ENCODE measurements around the gene ETNPPL. TPM values are rescaled to one million over a fixed set of nuclear protein-coding genes. Genes with fewer than 3 reads are reported as not detected.

ETNPPL gene
- total RNA-seq (2014; rRNA removed; shearing (Covaris generic); ENCODE audit: low replicate concordance) = not detected in 2 replicates

DNA sequence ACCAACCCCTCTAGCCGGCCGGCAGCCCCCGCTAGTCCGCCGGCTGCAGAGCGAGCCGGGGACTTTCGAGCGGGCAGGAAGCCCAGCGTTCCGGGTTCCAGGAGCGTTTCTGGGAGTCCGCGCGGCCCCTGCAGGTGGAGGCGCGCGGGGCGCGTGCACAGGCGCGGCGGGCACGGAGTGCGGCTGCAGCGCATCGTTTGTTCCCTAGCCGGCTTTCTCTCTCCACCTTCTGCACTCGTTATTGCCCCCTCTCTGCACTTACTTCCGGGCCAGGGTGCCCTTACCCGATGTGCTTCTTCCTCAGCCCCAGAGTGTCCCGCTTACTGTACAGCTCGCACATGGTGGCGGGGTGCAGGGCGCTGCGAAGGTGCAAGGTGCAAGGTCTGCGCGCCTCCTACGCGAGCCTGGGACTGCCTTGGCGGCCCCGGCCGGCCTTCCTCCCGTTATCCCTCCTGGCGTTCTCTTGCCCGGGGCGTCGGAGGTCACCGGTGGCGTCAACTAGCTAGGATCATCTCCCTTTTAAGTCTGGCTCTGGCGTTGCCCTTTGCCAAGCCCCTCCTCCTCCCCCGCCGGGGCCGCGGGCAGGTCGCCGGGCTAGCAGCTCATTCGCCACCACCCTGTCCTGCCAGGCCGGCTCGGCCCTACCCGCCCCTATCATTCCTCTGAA is at the start of gene ETNPPL:
TSS of gene ETNPPL (minus strand) at position 495 of the 667 bp plus-strand sequence. CDS start at position 340, 155 bp downstream.
- DNase-seq (ENCODE audit: low read depth) = peak; percentile 13
- in situ Hi-C loops (cut with HindIII; ENCODE audit: low pct_unique_long_range_greater_than_20kb, low sequenced_read_pairs) = no loop called here

DNA sequence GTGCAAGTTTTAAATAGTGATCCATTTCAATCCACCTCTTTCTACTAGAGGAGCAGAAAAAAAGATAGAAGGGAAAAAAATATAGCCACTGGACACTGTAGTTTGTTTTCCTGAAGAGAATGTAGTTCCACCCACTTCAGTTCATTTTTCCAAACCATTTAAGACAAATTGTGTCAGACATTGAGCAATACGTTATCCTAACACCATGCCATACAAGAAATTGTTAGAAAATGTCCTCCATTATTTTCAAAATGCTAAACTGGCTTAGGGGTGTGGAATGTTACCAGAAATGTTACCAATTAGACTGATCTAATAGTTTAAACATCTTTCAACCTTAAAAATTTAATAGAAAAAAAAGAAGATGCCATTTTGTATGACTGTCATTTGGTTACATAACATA is 48.6 kb upstream of the ETNPPL start:
- no peak for DNase-seq (ENCODE audit: low read depth)
- in situ Hi-C loops (cut with HindIII; ENCODE audit: low pct_unique_long_range_greater_than_20kb, low sequenced_read_pairs) = no loop called here

DNA sequence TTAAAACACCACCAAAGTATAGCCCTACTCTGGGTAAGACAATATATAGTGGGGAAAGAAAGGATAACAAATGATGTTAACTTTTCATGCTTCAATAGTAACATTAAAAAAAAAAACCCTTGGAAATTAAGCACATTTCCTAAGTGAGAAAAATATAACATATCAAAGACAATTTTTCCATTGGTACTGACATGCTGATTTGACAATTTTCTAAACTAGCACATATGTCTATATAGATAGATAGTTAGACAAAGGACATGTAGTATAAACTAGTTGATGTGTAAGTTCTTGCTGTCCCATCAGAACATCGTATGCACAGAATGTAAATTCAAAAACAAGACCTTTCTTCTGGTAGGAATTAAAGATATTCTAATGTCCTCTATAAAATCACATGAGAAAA is 47.2 kb upstream of the ETNPPL start:
- in situ Hi-C loops (cut with HindIII; ENCODE audit: low pct_unique_long_range_greater_than_20kb, low sequenced_read_pairs) = no loop called here
- DNase-seq (ENCODE audit: low read depth) = no peak

DNA sequence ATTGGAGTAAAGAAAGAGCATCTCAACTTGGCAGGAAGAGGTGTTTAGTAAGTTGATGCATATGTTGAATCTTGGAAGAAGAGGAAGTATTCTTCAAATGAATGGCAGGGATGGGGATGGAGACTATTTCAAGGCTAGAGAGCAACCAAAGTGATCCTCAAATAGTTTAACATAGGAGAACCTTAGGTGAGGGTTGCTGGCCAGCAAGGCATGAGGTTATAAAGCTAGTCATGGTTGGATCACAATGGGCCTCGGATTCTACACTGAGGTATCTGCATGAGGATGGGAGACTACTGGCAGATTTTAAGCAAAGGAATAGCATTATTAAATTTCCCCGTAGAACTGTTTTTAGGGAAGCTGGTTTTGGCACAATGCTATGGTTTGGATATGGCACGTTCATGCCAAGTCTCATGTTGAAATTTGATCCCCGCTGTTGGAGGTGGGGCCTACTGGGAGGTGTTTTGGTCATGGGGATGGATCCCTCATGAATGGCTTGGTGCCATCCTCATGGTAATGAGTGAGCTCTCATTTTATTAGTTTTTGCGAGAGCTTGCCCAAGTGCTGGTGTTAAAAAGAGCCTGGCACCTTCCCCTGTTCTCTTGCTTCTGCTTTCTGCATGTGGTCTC is 41.9 kb upstream of the ETNPPL start:
- in situ Hi-C loops (cut with HindIII; ENCODE audit: low pct_unique_long_range_greater_than_20kb, low sequenced_read_pairs) = no loop called here
- no peak for DNase-seq (ENCODE audit: low read depth)

DNA sequence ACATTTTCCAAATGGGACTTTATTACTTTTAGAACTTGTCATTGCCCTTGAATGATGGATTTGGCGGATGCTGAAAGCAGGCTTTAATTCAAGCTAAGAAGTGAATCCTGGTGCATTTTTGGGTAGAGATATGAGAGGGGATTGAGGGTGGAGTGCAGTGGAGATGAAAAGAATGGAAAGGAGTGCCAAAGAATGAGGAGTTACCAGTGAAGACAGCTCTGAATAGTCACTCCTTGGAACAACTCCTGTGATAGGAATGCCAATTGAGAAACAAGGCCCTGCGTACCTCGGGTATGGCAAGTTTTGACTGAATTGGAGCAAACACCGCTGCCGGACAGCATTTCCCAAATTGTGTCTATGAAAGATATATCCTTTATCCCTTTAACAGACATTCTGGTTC is 36.5 kb upstream of the ETNPPL start:
- in situ Hi-C loops (cut with HindIII; ENCODE audit: low pct_unique_long_range_greater_than_20kb, low sequenced_read_pairs) = no loop called here

DNA sequence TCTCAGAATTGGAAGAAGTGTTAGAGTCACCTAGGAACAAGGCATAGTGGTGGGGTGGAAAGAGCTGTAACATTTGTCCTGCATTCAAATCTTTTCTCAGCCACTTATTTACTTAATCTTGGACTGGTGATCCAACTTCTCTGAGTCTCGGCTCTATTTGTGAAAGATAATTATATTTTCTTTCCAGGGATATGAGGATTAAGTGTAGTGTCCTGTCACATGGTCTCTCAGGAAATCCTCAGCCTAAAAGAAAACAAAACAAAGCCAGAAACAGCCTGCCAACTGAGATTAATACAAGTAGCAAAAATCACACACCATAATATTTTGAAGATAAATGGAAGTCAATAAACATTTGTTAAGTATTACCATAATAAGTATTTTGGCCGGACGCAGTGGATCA is 33.3 kb upstream of the ETNPPL start:
- DNase-seq (ENCODE audit: low read depth) = no peak
- in situ Hi-C loops (cut with HindIII; ENCODE audit: low pct_unique_long_range_greater_than_20kb, low sequenced_read_pairs) = no loop called here

More for the DNA sequence above, 36.5 kb upstream of the ETNPPL start:
- DNase-seq (ENCODE audit: low read depth) = no peak

DNA sequence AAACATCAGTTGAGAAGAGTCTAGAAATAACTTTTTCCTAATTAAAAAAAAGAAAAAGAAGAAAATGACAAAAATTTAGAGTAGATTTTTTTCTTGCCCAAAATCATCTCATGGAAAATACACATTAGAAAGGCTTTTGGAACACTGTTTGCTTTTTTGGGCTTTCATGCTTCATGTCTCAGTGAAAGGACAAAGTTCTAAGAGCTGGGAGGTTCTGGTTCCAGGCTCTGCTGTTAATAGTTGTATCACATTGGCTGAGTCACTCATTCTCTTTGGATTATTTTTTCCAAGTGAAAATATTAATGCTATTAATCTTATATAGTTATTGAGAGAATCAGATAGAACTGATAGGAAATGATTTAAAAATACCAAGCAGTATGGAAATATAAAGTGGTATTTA is 32.9 kb upstream of the ETNPPL start:
- in situ Hi-C loops (cut with HindIII; ENCODE audit: low pct_unique_long_range_greater_than_20kb, low sequenced_read_pairs) = no loop called here

DNA sequence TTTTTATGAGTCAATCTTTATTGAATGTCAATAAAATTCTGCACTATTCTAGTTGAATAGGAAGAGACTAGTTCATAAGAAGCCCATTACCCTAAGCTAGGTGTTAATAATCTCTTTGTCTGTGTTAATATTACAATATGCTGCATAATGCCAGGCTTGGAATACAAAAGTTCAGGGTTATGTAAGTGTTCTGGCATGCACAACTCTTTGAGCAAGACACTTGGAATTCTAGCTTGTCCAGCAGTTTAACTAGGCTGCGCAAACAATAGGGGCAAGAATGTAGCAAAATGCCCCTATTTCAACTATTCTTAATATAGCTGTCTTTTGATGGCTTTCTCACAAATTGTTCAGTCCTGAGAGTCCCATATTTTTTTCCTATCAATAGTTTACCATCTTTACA is 31.3 kb upstream of the ETNPPL start:
- DNase-seq (ENCODE audit: low read depth) = no peak
- in situ Hi-C loops (cut with HindIII; ENCODE audit: low pct_unique_long_range_greater_than_20kb, low sequenced_read_pairs) = no loop called here

More for the DNA sequence above, 32.9 kb upstream of the ETNPPL start:
- DNase-seq (ENCODE audit: low read depth) = no peak

DNA sequence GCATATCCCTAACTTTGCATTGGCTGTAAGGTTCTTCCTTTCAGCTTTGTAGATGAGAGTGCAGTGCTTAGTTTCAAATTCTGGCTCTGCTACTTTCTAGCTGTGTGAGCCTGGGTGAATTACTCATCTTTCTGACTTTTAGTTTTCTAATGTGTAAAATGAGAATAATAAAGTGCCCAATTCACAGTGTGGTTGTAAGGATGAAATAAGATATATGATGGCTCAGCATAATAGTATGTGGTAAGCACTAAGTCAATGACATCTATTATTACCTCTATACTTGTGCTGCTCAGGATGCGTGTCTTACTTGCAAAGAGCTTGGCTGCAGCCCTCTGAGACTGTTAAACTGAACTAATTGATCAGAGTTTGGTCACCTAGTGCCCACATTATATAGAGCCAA is 30.6 kb upstream of the ETNPPL start:
- in situ Hi-C loops (cut with HindIII; ENCODE audit: low pct_unique_long_range_greater_than_20kb, low sequenced_read_pairs) = no loop called here
- no peak for DNase-seq (ENCODE audit: low read depth)

DNA sequence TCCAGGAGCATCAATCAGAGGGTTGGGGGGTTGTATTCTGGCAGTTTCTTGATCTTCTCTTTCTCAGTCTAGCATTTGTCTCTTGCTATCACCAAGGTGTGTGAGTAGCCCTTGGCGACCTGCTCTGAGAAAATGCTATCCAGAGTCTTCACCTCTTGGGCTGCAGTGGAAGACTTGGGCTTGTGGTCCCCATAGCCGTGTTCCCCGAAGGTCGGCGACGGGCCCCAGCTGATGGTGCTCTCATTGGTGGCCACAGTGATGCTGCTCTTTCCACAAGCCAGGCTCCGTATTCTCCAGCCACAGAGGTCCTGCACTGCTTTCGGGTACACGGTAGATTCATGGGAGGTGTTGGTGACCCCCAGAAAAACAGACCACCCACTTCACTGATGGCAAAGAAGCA is 25.9 kb upstream of the ETNPPL start:
- DNase-seq (ENCODE audit: low read depth) = no peak
- in situ Hi-C loops (cut with HindIII; ENCODE audit: low pct_unique_long_range_greater_than_20kb, low sequenced_read_pairs) = no loop called here

DNA sequence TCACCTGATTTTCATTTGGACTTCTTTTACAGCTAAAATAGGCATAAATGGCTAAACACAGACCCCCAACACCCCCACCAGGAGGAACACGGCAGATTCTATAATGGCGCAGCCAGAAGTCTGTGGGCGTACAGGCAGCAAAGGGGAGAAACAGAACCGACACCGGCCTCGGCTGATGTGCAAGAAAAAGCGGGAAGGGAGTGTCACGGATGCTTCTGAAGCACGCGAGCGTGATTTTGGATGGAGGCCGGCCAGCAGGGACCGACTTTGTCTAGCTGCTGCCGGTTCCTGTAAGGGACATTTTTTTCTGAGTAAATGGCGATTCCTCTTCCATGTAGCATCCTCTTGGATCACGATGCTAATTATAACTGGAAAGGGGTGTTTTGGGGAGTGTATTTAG is 24.9 kb upstream of the ETNPPL start:
- in situ Hi-C loops (cut with HindIII; ENCODE audit: low pct_unique_long_range_greater_than_20kb, low sequenced_read_pairs) = no loop called here
- DNase-seq (ENCODE audit: low read depth) = no peak

DNA sequence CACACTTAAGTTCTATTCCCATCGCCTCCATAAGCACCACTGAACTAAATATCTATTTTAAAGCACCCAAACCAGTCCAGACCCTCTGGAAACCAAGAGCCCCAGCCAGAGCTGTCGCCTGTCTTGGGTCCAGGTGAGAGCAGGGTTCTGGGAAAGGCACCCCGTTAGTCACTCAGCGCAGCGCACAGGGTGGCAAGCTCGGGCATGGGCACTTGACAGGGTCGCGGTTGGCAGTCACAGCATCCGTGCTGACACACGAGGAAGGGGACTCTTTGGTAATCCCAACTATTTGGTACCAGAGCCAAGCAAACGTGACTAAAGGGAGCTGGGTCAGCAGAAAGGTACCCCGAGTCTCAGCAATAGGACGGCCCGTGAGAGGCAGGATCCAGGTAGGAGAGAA is 24.3 kb upstream of the ETNPPL start:
- no peak for DNase-seq (ENCODE audit: low read depth)
- in situ Hi-C loops (cut with HindIII; ENCODE audit: low pct_unique_long_range_greater_than_20kb, low sequenced_read_pairs) = no loop called here

DNA sequence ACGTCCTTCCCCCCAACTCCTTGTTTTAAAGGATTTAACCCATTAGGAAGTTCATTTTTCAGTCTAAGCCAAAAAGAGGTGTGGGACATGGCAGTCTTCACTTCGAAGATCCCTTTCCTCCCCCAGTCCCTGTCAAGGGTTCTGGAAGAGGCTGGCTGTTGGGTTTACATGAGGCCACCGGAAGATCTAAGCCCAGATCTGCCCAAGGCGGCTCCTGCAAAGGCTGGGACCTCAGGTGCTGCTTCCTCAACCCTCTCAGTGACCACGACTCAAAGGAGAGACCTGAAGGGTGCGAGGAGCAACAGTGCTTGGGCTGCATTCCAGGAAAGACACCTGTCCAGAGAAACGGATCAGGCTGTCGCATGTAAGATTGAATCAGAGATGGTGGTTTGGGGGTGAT is 23.5 kb upstream of the ETNPPL start:
- in situ Hi-C loops (cut with HindIII; ENCODE audit: low pct_unique_long_range_greater_than_20kb, low sequenced_read_pairs) = no loop called here
- DNase-seq (ENCODE audit: low read depth) = no peak

DNA sequence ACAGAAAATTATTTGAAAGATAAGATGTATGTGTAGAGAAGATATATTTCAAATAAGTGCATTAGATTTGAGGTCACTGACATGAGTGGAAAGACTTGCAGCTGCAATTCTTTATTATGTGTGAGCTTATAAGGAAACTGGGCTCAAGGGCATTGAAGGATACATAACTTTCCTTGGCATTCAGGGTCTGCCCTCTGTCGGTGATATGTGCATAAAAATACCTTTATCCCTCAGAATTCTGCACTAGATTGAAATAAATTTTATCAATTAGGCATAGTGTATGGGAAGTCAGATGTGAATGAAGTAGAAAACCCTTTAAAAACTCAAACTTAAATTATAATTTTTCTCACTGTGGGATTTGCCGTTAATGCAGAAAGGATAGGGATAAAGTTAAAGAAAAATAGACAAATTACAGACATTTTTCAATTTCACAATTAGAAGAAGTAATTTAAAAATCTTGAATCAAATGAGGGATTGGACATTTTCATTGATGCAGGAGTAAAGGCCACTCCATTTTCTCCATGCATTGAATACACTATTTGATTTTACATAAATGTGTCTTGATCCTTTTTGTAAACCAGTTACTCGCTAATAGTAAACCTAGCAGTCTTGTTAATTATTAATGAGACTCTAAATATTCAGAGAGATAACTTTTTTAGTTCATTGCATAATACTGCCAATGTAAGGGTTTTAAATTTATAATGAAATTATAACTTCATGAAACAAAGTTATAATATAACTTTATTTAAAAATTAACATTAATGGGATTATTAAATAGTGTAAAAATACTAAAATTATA is 21.0 kb upstream of the ETNPPL start:
- no peak for DNase-seq (ENCODE audit: low read depth)
- in situ Hi-C loops (cut with HindIII; ENCODE audit: low pct_unique_long_range_greater_than_20kb, low sequenced_read_pairs) = no loop called here

DNA sequence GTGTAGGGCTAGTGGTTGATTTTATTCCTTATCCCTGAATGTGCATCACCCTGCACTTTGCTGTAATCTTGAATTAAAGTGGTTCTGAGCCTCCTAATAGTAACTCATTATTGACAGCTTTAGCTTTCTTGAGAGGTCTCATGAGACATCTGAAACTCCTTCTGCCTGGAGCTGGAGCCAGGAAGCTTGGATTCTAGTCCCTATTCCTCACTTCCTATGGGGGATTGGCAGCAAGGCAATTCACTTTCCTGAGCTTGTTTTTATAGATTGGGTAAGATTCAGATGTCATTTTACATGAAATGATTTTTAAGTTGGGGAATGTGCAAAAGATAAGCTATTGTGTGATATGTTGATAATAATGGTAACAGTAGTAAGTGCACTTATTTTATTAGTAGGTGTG is 17.1 kb upstream of the ETNPPL start:
- DNase-seq (ENCODE audit: low read depth) = no peak
- in situ Hi-C loops (cut with HindIII; ENCODE audit: low pct_unique_long_range_greater_than_20kb, low sequenced_read_pairs) = no loop called here

DNA sequence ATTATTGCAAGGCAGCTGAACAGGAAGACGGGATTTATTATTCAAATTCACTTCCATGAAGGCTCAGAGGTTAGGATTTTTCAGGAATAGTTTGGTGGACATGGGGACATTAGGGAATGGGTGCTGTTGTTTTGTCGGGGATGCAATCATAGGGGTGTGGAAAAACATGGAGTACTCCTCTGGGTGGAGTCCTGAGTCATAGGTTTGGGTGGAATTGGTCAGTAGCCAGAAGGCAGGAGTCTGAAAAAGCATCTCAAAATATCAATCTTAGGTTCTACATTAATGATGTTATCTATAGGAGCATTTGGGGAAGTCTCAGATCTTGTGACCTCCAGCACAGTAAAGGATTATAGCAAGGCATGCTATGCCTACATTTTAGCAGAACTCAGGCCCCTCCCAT is 14.5 kb upstream of the ETNPPL start:
- DNase-seq (ENCODE audit: low read depth) = no peak
- in situ Hi-C loops (cut with HindIII; ENCODE audit: low pct_unique_long_range_greater_than_20kb, low sequenced_read_pairs) = no loop called here

DNA sequence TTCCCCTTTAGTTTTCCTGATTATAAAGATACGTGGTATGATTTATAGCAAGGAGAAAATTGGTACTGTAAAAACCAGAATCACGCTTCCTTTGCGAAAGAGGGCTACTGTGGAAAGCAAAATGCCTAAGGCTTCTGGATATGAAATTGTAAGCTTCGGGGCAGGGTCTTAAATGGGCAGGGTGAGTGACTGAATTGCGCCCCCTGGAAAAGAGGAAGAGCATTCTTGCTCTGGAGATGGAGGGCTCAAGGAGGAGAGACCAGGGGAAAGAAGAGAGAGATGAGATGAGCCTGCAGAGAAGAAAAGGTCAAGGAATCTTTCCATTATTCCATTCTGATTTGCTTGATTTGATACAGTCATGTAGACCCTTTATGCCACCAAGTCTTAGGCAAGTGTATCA is 13.1 kb upstream of the ETNPPL start:
- DNase-seq (ENCODE audit: low read depth) = no peak
- in situ Hi-C loops (cut with HindIII; ENCODE audit: low pct_unique_long_range_greater_than_20kb, low sequenced_read_pairs) = no loop called here

DNA sequence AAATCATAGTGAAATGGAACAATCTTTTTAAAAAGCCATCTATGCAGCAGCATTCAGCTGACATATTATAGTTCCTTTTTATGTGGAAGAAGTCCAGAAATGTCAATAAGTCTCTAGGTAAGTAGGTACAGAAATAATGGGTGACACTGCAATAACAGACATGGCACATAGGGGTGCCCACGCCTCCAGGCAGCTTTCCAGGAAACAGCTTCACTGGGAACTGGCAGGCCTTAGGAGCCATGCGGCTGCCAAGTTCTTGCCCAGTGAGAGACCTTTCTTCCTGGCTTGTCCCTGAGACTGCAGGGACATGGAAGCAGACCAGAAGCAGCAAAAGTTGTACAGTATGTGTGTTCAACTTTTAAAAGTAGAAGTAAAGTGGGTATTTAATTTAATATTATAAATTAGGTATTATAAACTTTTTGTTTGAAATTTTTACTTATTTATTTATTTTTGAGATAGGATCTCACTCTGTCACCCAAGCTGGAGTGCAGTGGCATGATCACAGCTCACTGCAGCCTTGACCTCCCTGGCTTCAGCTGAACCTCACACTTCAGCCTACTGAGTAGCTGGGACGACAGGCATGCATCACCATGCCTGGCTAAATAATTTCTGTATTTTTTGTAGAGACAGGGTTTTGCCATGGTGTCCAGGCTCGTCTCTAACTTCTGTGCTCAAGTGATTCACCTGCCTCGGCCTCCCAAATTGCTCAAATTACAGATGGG is 12.1 kb upstream of the ETNPPL start:
- in situ Hi-C loops (cut with HindIII; ENCODE audit: low pct_unique_long_range_greater_than_20kb, low sequenced_read_pairs) = no loop called here
- DNase-seq (ENCODE audit: low read depth) = no peak

DNA sequence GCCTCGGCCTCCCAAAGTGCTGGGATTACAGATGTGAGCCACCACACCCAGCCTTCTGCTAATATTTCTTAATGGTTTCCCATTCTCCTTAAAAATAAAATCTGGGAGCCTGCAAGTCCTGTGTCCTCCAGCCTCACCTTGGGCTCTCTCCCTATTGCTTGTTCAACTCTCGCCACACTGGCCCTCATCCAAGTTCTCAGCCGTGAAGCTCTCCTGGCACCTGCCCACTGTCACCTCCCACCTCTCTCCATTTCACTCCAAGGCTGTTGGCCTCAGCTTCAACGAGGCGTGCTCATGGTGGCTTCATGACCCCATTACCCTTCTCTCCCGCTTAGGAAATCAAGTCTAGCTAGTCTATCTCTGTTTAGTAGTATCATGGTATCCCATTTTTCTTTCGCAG is 9.5 kb upstream of the ETNPPL start:
- DNase-seq (ENCODE audit: low read depth) = no peak
- in situ Hi-C loops (cut with HindIII; ENCODE audit: low pct_unique_long_range_greater_than_20kb, low sequenced_read_pairs) = no loop called here
